ENCODE results near the gene CCDC197.

CCDC197 gene

GRCh38 chr14:93976477-93977057 lies 20.5 kb upstream of the CCDC197 start, which contains the start of gene ASB2:
TSS of gene ASB2 (minus strand) at chr14:93976570. CDS start at chr14:93964539, 12,031 bp downstream.
- no peaks in the 10 kb centered on the region for H4K20me1 ChIP-seq (ENCODE audit: insufficient read depth, low read length)
- H3K9ac ChIP-seq (ENCODE audit: low read length): peak within 1 kb of the TSS; percentile 72
- H2AFZ ChIP-seq (ENCODE audit: low read depth, low read length): no peak within 1 kb of the TSS
- H3K27ac ChIP-seq (ENCODE audit: low read length): peak within 1 kb of the TSS; percentile 93
- TF ChIP-seq CTCF (IDR thresholded peaks at IDR 0.05; ENCODE audit: low read depth, low read length) (no peak), EZH2phosphoT487 (IDR thresholded peaks at IDR 0.05; ENCODE audit: low read depth) (no peak)
- H3K4me2 ChIP-seq (ENCODE audit: low read length): peak within 1 kb of the TSS; percentile 80
- peaks cover 15% of the 10 kb centered on the region; the same call in 1 of the 2 replicates for H3K9me3 ChIP-seq (ENCODE audit: insufficient read depth, low read length)
- H3K36me3 ChIP-seq (replicated peaks; ENCODE audit: low read depth, low read length): peaks cover 10% of the 10 kb centered on the region
- H3K79me2 ChIP-seq (ENCODE audit: low read length): no peaks in the 10 kb centered on the region
- H3K4me1 ChIP-seq (ENCODE audit: low read length): peaks cover 86% of the 10 kb centered on the region
- peak within 1 kb of the TSS; percentile 61 for H3K4me3 ChIP-seq (ENCODE audit: low read length)
- H3K27me3 ChIP-seq (ENCODE audit: low read depth, low read length): peaks cover 3% of the 10 kb centered on the region; the same call in 1 of the 2 replicates

GRCh38 chr14:93977171-93977570 lies 19.9 kb upstream of the CCDC197 start:
- Histone ChIP-seq H4K20me1 (ENCODE audit: insufficient read depth, low read length) (no peaks in the 10 kb centered on the region), H2AFZ (ENCODE audit: low read depth, low read length) (no peak overlapping the region), H3K79me2 (ENCODE audit: low read length) (no peaks in the 10 kb centered on the region), H3K4me3 (ENCODE audit: low read length) (peak overlapping the region; percentile 61), H3K9me3 (ENCODE audit: insufficient read depth, low read length) (peaks cover 15% of the 10 kb centered on the region; the same call in 1 of the 2 replicates), H3K27ac (ENCODE audit: low read length) (peak overlapping the region; percentile 93), H3K4me1 (ENCODE audit: low read length) (peaks cover 81% of the 10 kb centered on the region), H3K27me3 (ENCODE audit: low read depth, low read length) (peaks cover 3% of the 10 kb centered on the region; the same call in 1 of the 2 replicates), H3K4me2 (ENCODE audit: low read length) (peak overlapping the region; percentile 80), H3K36me3 (replicated peaks; ENCODE audit: low read depth, low read length) (peaks cover 10% of the 10 kb centered on the region), H3K9ac (ENCODE audit: low read length) (peak overlapping the region; percentile 72)
- TF ChIP-seq EZH2phosphoT487 (IDR thresholded peaks at IDR 0.05; ENCODE audit: low read depth) (no peak), CTCF (IDR thresholded peaks at IDR 0.05; ENCODE audit: low read depth, low read length) (no peak)

- H3K27me3 ChIP-seq (ENCODE audit: low read depth, low read length): peaks cover 6% of the 10 kb centered on the region; the same call in 1 of the 2 replicates
- 0 out of 2 replicates have a peak overlapping the region, but pooled peaks have one; percentile 8 for H3K4me3 ChIP-seq (ENCODE audit: low read length)
- peaks cover 10% of the 10 kb centered on the region for H3K36me3 ChIP-seq (replicated peaks; ENCODE audit: low read depth, low read length)
- H4K20me1 ChIP-seq (ENCODE audit: insufficient read depth, low read length): no peaks in the 10 kb centered on the region
- no peaks in the 10 kb centered on the region for H3K79me2 ChIP-seq (ENCODE audit: low read length)
- peaks cover 73% of the 10 kb centered on the region for H3K4me1 ChIP-seq (ENCODE audit: low read length)
- H2AFZ ChIP-seq (ENCODE audit: low read depth, low read length): no peak overlapping the region
- H3K4me2 ChIP-seq (ENCODE audit: low read length): peak overlapping the region; percentile 80
- peak overlapping the region; percentile 72 for H3K9ac ChIP-seq (ENCODE audit: low read length)
- H3K9me3 ChIP-seq (ENCODE audit: insufficient read depth, low read length): peaks cover 15% of the 10 kb centered on the region; the same call in 1 of the 2 replicates
- TF ChIP-seq EZH2phosphoT487 (IDR thresholded peaks at IDR 0.05; ENCODE audit: low read depth) (no peak), CTCF (IDR thresholded peaks at IDR 0.05; ENCODE audit: low read depth, low read length) (no peak)
- H3K27ac ChIP-seq (ENCODE audit: low read length): peak overlapping the region; percentile 93
Observed at GRCh38 chr14:93977790-93978581, 19.1 kb upstream of the CCDC197 start.

- Histone ChIP-seq H3K27ac (ENCODE audit: low read length) (peak overlapping the region; percentile 93), H3K27me3 (ENCODE audit: low read depth, low read length) (peaks cover 6% of the 10 kb centered on the region; the same call in 1 of the 2 replicates), H3K4me3 (ENCODE audit: low read length) (peak overlapping the region; percentile 8; the same call in 1 of the 2 replicates), H4K20me1 (ENCODE audit: insufficient read depth, low read length) (no peaks in the 10 kb centered on the region), H3K79me2 (ENCODE audit: low read length) (no peaks in the 10 kb centered on the region), H3K9ac (ENCODE audit: low read length) (peak overlapping the region; percentile 63), H3K4me1 (ENCODE audit: low read length) (peaks cover 66% of the 10 kb centered on the region), H3K9me3 (ENCODE audit: insufficient read depth, low read length) (peaks cover 15% of the 10 kb centered on the region; the same call in 1 of the 2 replicates), H3K4me2 (ENCODE audit: low read length) (peak overlapping the region; percentile 49), H2AFZ (ENCODE audit: low read depth, low read length) (no peak overlapping the region), H3K36me3 (replicated peaks; ENCODE audit: low read depth, low read length) (peaks cover 10% of the 10 kb centered on the region)
- TF ChIP-seq EZH2phosphoT487 (IDR thresholded peaks at IDR 0.05; ENCODE audit: low read depth): no peak
- TF ChIP-seq CTCF (IDR thresholded peaks at IDR 0.05; ENCODE audit: low read depth, low read length): no peak
Observed at GRCh38 chr14:93978735-93979134, 18.4 kb upstream of the CCDC197 start.
